Gastroesophageal sphincter (tissue), 3 donors: ENCODE results near the gene LRFN2.

Source experiments
- EP300 ChIP-seq: sonication (generic); formaldehyde crosslinking; IDR thresholded peaks from one replicate; pipeline ENCODE4 v1.6.1; 2017; ENCODE audit warnings: antibody characterized with exemption, mild to moderate bottlenecking
- TF ChIP-seq, protein P1 (sequence below), 4 experiments: fragments of 200-600 bp in 2 of 4; fragments of 450-650 bp in 2 of 4; sonication (generic) in 1 of 4; IDR thresholded peaks; one replicate each; pipeline ENCODE4 v1.5.1; 2017 to 2019; ENCODE audit warnings: antibody characterized with exemption in 4 of 4, mild to moderate bottlenecking in 2 of 4, moderate library complexity in 2 of 4

DNA sequence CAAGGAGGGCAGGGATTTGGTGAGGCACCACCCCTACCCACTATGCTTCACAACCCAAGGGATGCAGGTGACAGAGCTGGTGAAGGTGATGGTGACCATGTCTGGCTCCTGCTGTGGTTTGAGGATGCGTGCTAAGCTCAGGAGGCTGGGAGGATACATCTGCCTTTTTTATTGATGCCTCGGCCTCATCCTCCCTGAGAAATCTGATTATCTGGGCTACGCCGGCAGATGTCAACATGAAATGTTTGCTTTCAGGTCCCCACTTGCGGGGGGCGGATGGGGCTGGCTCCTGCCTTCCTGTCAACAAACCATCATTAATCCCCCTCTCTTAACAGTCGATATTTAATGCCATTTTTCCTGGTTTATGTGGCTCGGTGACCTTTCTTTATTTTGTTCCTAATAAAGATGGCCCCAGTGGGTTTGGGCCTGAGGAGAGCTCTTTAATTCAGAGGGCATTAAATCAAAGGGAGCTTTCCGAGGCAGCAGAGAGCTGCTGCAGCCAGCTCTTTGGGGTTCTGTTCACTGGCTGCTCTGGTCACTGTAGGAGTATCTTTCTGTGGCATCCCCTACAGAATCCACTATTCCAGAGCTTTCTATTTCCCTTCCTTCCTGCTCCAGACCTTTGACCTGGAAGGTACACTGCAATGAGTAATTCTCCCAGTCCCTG is 33.5 kb upstream of the LRFN2 start:
- no peak for TF ChIP-seq EP300
- TF ChIP-seq, protein P1, sequence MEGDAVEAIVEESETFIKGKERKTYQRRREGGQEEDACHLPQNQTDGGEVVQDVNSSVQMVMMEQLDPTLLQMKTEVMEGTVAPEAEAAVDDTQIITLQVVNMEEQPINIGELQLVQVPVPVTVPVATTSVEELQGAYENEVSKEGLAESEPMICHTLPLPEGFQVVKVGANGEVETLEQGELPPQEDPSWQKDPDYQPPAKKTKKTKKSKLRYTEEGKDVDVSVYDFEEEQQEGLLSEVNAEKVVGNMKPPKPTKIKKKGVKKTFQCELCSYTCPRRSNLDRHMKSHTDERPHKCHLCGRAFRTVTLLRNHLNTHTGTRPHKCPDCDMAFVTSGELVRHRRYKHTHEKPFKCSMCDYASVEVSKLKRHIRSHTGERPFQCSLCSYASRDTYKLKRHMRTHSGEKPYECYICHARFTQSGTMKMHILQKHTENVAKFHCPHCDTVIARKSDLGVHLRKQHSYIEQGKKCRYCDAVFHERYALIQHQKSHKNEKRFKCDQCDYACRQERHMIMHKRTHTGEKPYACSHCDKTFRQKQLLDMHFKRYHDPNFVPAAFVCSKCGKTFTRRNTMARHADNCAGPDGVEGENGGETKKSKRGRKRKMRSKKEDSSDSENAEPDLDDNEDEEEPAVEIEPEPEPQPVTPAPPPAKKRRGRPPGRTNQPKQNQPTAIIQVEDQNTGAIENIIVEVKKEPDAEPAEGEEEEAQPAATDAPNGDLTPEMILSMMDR (IDR thresholded peaks at IDR 0.05) = no peak
